H9 (cell line): Measurements from ENCODE around the gene CDK16. TPM values are rescaled to one million over a fixed set of nuclear protein-coding genes. Genes with fewer than 3 reads are reported as not detected.

Experiments
- DNase-seq: peaks from one replicate; pipeline ENCODE4 v3.0.0-alpha.2; 2017
- H2AFZ ChIP-seq: one replicate; pipeline ENCODE4 v1.6.1; 2013; ENCODE audit warnings: mild to moderate bottlenecking, low read length, control low read depth, moderate library complexity
- H2AK5ac ChIP-seq: 2 replicates; pipeline ENCODE4 v1.6.1; 2013; ENCODE audit warnings: low read length, control low read depth, mixed read lengths; ENCODE audit not compliant: insufficient read length
- H2BK120ac ChIP-seq: one replicate; pipeline ENCODE4 v1.6.1; 2013; ENCODE audit warnings: low read depth, mild to moderate bottlenecking, low read length, control low read depth, inconsistent platforms; ENCODE audit not compliant: poor library complexity, severe bottlenecking
- H2BK12ac ChIP-seq: 2 replicates; pipeline ENCODE4 v1.6.1; 2013; ENCODE audit warnings: low read length, control low read depth, mixed read lengths, low read depth; ENCODE audit not compliant: insufficient read length
- H2BK15ac ChIP-seq: 2 replicates; pipeline ENCODE4 v1.6.1; 2013; ENCODE audit warnings: low read depth, low read length, control low read depth
- H2BK20ac ChIP-seq: one replicate; pipeline ENCODE4 v1.6.1; 2013; ENCODE audit warnings: low read depth, mild to moderate bottlenecking, low read length, control low read depth, inconsistent platforms; ENCODE audit not compliant: poor library complexity, severe bottlenecking
- H2BK5ac ChIP-seq: 2 replicates; pipeline ENCODE4 v1.6.1; 2013; ENCODE audit warnings: low read length, control low read depth, mixed read lengths; ENCODE audit not compliant: insufficient read length
- H3K14ac ChIP-seq: 2 replicates; pipeline ENCODE4 v1.6.1; 2013; ENCODE audit warnings: low read length, control low read depth; ENCODE audit not compliant: insufficient read depth
- H3K18ac ChIP-seq: 2 replicates; pipeline ENCODE4 v1.6.1; 2013; ENCODE audit warnings: low read depth, mild to moderate bottlenecking, mixed read lengths, low read length, control low read depth; ENCODE audit not compliant: insufficient read length
- H3K23ac ChIP-seq: 2 replicates; pipeline ENCODE4 v1.6.1; 2013; ENCODE audit warnings: low read length, control low read depth, mixed read lengths, low read depth; ENCODE audit not compliant: insufficient read length
- H3K23me2 ChIP-seq: 2 replicates; pipeline ENCODE4 v1.6.1; 2013; ENCODE audit warnings: low read depth, mild to moderate bottlenecking, mixed read lengths, low read length, control low read depth; ENCODE audit not compliant: insufficient read length, poor library complexity, severe bottlenecking
- H3K27ac ChIP-seq: 2 replicates; pipeline ENCODE4 v1.5.1; 2013; ENCODE audit warnings: low read length, control low read depth, mixed read lengths, low read depth; ENCODE audit not compliant: insufficient read length
- H3K27me3 ChIP-seq: 2 replicates; pipeline ENCODE4 v1.6.1; 2013; ENCODE audit warnings: low read length, control low read depth, inconsistent platforms; ENCODE audit not compliant: insufficient read depth
- H3K4ac ChIP-seq: 2 replicates; pipeline ENCODE4 v1.6.1; 2013; ENCODE audit warnings: low read depth, mild to moderate bottlenecking, control low read depth, inconsistent platforms, low read length, moderate library complexity
- H3K4me1 ChIP-seq: 2 replicates; pipeline ENCODE4 v1.6.1; 2013; ENCODE audit warnings: low read length, control low read depth, inconsistent platforms; ENCODE audit not compliant: insufficient read depth
- H3K4me2 ChIP-seq: 2 replicates; pipeline ENCODE4 v1.6.1; 2013; ENCODE audit warnings: low read length, control low read depth, mixed read lengths; ENCODE audit not compliant: insufficient read length, insufficient read depth
- H3K56ac ChIP-seq: 2 replicates; pipeline ENCODE4 v1.6.1; 2013; ENCODE audit warnings: low read depth, mild to moderate bottlenecking, mixed read lengths, low read length, control low read depth; ENCODE audit not compliant: insufficient read length
- H3K79me1 ChIP-seq: 2 replicates; pipeline ENCODE4 v1.6.1; 2013; ENCODE audit warnings: low read depth, mild to moderate bottlenecking, moderate library complexity, low read length, control low read depth, inconsistent platforms; ENCODE audit not compliant: insufficient read depth, poor library complexity, severe bottlenecking
- H3K79me2 ChIP-seq: 2 replicates; pipeline ENCODE4 v1.6.1; 2013; ENCODE audit warnings: low read length, control low read depth, inconsistent platforms; ENCODE audit not compliant: insufficient read depth
- H3K9ac ChIP-seq: 2 replicates; pipeline ENCODE4 v1.6.1; 2013; ENCODE audit warnings: low read length, control low read depth, mixed read lengths; ENCODE audit not compliant: insufficient read length; ENCODE audit errors: extremely low read depth
- H3K9me3 ChIP-seq: one replicate; pipeline ENCODE4 v1.6.1; 2013; ENCODE audit warnings: low read depth, low read length, inconsistent platforms; ENCODE audit not compliant: control insufficient read depth
- H3T11ph ChIP-seq: one replicate; pipeline ENCODE4 v1.6.1; 2013; ENCODE audit warnings: mild to moderate bottlenecking, low read length, control low read depth, inconsistent platforms
- H4K20me1 ChIP-seq: one replicate; pipeline ENCODE4 v1.6.1; 2013; ENCODE audit not compliant: control insufficient read depth, insufficient read length, insufficient read depth
- H4K5ac ChIP-seq: 2 replicates; pipeline ENCODE4 v1.6.1; 2013; ENCODE audit warnings: low read depth, mild to moderate bottlenecking, mixed read lengths, low read length, control low read depth; ENCODE audit not compliant: insufficient read length
- H4K8ac ChIP-seq: replicated peaks from 2 replicates; pipeline ENCODE4 v1.6.1; 2013; ENCODE audit warnings: low read length, control low read depth, mixed read lengths, low read depth; ENCODE audit not compliant: insufficient read length
- H4K91ac ChIP-seq: 2 replicates; pipeline ENCODE4 v1.6.1; 2013; ENCODE audit warnings: low read depth, mild to moderate bottlenecking, moderate library complexity, mixed read lengths, low read length, control low read depth; ENCODE audit not compliant: insufficient read length
- H3K27ac Mint-ChIP-seq, 3 experiments: 2 replicates in 2 of 3; 3 replicates in 1 of 3; pipeline ENCODE4 v1.8.0; 2020 to 2021; ENCODE audit warnings: mixed read lengths in 3 of 3, mild to moderate bottlenecking in 1 of 3, moderate library complexity in 1 of 3
- H3K27me3 Mint-ChIP-seq: 2 replicates; pipeline ENCODE4 v1.8.0; 2021; ENCODE audit warnings: low read depth, mild to moderate bottlenecking, moderate library complexity, mixed read lengths
- H3K36me3 Mint-ChIP-seq, 3 experiments: 2 replicates in 2 of 3; 3 replicates in 1 of 3; pipeline ENCODE4 v1.8.0; 2020 to 2021; ENCODE audit warnings: low read depth in 3 of 3, mixed read lengths in 3 of 3; ENCODE audit not compliant: insufficient read depth in 1 of 3
- H3K4me1 Mint-ChIP-seq, 2 experiments: 2 replicates each; pipeline ENCODE4 v1.8.0; 2020; ENCODE audit warnings: mixed read lengths in 2 of 2
- H3K4me3 Mint-ChIP-seq, 2 experiments: 2 replicates in 1 of 2; 3 replicates in 1 of 2; pipeline ENCODE4 v1.8.0; 2020 to 2021; ENCODE audit warnings: mild to moderate bottlenecking in 2 of 2, mixed read lengths in 2 of 2, moderate library complexity in 1 of 2
- H3K9me3 Mint-ChIP-seq, 2 experiments: 2 replicates in 1 of 2; 3 replicates in 1 of 2; pipeline ENCODE4 v1.8.0; 2020; ENCODE audit warnings: mild to moderate bottlenecking in 2 of 2, mixed read lengths in 2 of 2, moderate library complexity in 1 of 2
- WGBS: extraction: QIAGEN DNeasy Blood & Tissue Kit; methylation state at CpG from one replicate; pipeline ENCODE4 v1.1.7; 2013; ENCODE audit warnings: missing lambda C conversion rate, low lambda C conversion rate, mixed read lengths; ENCODE audit not compliant: insufficient read length; ENCODE audit errors: extremely low coverage; 5-methylcytosine and 5-hydroxymethylcytosine counted together
- total RNA-seq: library from RNA; stranded (reverse); gene quantifications from 2 replicates; pipeline ENCODE4 v1.2.1, GENCODE V29; 2021
- TF ChIP-seq, protein P1 (sequence below): fragments of 200-600 bp; sonication (generic); conservative IDR thresholded peaks from 3 replicates; pipeline ENCODE4 v1.8.0; 2021; ENCODE audit warnings: antibody characterized with exemption, mild to moderate bottlenecking

Gene CDK16
- total RNA-seq, 1 experiment from 2014 or later, result 226 TPM

GRCh38 chrX:47224896-47225290, 6.4 kb downstream of the CDK16 start:
- Histone ChIP-seq H2AFZ (no peak overlapping the region), H4K91ac (no peak overlapping the region), H3K4me1 (peaks cover 4% of the 10 kb centered on the region; the same call in 1 of the 2 replicates), H3K9me3 (no peaks in the 10 kb centered on the region), H3K14ac (no peak overlapping the region), H3K56ac (no peak overlapping the region), H2BK20ac (no peak overlapping the region), H4K20me1 (peaks cover 2% of the 10 kb centered on the region), H3K4me2 (no peak overlapping the region), H2AK5ac (no peak overlapping the region), H4K8ac (no peak overlapping the region), H3K79me1 (peaks cover 5% of the 10 kb centered on the region), H3K79me2 (peaks cover 17% of the 10 kb centered on the region; the same call in 1 of the 2 replicates), H2BK15ac (no peak overlapping the region), H2BK120ac (no peak overlapping the region), H3K4ac (no peak overlapping the region), H2BK5ac (no peak overlapping the region), H3K27ac (no peak overlapping the region), H4K5ac (no peak overlapping the region), H3T11ph (no peak overlapping the region), H3K18ac (no peak overlapping the region), H3K23ac (no peak overlapping the region), H2BK12ac (no peak overlapping the region), H3K9ac (no peak overlapping the region), H3K27me3 (no peaks in the 10 kb centered on the region), H3K23me2 (peaks cover 3% of the 10 kb centered on the region)
- H3K27me3 Mint-ChIP-seq, result no peaks in the 10 kb centered on the region; the same call in 1 of the 2 replicates
- H3K4me3 Mint-ChIP-seq, result no peak overlapping the region
- H3K9me3 Mint-ChIP-seq, result no peaks in the 10 kb centered on the region; a peak in 1 of 5 replicates
- no CpG with 5 or more reads among the region's 4 CpGs for WGBS
- H3K4me1 Mint-ChIP-seq, result peaks cover 11% of the 10 kb centered on the region in 2 experiments
- TF ChIP-seq, protein P1, sequence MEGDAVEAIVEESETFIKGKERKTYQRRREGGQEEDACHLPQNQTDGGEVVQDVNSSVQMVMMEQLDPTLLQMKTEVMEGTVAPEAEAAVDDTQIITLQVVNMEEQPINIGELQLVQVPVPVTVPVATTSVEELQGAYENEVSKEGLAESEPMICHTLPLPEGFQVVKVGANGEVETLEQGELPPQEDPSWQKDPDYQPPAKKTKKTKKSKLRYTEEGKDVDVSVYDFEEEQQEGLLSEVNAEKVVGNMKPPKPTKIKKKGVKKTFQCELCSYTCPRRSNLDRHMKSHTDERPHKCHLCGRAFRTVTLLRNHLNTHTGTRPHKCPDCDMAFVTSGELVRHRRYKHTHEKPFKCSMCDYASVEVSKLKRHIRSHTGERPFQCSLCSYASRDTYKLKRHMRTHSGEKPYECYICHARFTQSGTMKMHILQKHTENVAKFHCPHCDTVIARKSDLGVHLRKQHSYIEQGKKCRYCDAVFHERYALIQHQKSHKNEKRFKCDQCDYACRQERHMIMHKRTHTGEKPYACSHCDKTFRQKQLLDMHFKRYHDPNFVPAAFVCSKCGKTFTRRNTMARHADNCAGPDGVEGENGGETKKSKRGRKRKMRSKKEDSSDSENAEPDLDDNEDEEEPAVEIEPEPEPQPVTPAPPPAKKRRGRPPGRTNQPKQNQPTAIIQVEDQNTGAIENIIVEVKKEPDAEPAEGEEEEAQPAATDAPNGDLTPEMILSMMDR, result no peak
- H3K27ac Mint-ChIP-seq, result no peak overlapping the region; a peak in 1 of 7 replicates
- DNase-seq, result no peak
- H3K36me3 Mint-ChIP-seq, result peaks cover 77 to 90% (median 86%) of the 10 kb centered on the region in 3 experiments
